ENCODE measurements around the gene SERPINB2. TPM values are rescaled to one million over a fixed set of nuclear protein-coding genes. Genes with fewer than 3 reads are reported as not detected.

Gene SERPINB2
- total RNA-seq, 1 experiment from 2014 or later: not detected

DNA sequence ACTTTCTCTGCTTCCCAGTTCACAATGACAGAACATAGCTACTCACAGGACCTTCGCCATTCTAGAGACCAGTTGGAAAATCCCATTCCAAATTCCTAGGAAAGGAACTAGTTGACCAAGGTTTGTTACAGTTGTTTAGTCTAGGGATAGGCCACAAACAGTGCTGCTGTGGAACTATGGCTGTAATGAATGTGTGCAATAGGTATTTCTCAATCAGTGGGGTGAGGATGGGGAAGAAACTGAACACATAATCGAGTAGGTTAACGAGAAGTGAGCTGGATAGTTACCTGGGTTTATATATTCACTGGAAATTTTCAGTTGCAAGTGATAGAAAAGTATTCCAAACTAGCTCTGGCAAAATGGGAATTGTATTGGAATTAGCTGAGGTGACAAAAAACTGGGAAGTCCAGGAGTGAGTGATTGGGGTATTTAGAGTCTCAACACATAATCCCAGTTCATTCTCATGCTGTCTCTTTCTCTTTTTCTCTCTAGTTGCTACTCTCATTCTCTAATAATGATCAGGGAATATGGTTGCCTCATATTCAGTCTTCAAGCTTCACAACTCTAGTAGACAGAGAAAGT is 43.4 kb downstream of the SERPINB2 start:
- TF ChIP-seq ZNF263 (CRISPR knock-in tag; IDR thresholded peaks at IDR 0.05; ENCODE audit: low read depth) (no peak), CREM (CRISPR knock-in tag; IDR thresholded peaks at IDR 0.05) (no peak), NFYB (CRISPR knock-in tag; conservative IDR thresholded peaks at IDR 0.05; ENCODE audit: low read depth) (no peak), MYBL2 (CRISPR knock-in tag; IDR thresholded peaks at IDR 0.05) (no peak), GABPB1 (CRISPR knock-in tag; IDR thresholded peaks at IDR 0.05) (no peak)
- TF ChIP-seq, protein P1, sequence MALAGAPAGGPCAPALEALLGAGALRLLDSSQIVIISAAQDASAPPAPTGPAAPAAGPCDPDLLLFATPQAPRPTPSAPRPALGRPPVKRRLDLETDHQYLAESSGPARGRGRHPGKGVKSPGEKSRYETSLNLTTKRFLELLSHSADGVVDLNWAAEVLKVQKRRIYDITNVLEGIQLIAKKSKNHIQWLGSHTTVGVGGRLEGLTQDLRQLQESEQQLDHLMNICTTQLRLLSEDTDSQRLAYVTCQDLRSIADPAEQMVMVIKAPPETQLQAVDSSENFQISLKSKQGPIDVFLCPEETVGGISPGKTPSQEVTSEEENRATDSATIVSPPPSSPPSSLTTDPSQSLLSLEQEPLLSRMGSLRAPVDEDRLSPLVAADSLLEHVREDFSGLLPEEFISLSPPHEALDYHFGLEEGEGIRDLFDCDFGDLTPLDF (CRISPR knock-in tag; IDR thresholded peaks at IDR 0.05): no peak
- TF ChIP-seq, protein P2, sequence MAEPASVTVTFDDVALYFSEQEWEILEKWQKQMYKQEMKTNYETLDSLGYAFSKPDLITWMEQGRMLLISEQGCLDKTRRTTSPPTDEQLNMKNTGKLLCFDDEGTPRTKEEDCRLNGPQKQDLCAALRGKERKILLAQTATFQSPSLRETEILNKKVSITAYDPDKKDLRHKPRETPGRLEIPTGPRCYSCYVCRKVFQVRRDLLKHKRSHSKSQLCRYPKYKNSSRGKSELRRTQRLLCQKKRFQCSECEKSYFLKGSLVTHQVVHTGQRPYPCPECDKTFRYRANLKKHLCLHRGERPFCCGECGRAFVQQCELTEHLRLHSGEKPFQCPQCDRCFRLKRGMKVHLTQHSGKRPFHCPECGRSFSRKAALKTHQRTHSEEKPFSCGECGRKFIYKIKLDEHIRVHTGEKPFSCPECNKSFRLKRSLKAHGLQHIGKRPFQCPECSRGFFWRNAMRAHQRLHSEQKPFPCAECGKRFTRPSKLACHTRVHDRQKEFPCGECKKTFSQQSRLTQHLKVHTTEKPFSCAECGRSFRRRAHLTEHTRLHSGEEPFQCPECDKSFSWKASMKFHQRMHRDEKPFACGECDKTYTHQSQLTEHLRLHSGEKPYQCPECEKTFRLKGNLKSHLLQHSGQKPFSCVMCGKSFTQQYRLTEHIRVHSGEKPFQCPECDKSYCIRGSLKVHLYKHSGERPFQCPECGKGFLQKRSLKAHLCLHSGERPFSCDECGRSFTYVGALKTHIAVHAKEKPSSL (CRISPR knock-in tag; conservative IDR thresholded peaks at IDR 0.05): no peak
- H3K4me3 Mint-ChIP-seq: no peak overlapping the region
- H3K9me3 Mint-ChIP-seq: no peaks in the 10 kb centered on the region
- H3K27me3 Mint-ChIP-seq (ENCODE audit: low read depth): peaks cover 9% of the 10 kb centered on the region
- ChIA-PET POLR2A (no interaction called here), CTCF (interaction anchor here (0.9 kb wide), 1 partner anchor 10 kb away, joined by 3 read pairs; no protein-coding TSS in a partner anchor)
- no peak overlapping the region for H3K27ac Mint-ChIP-seq
- no peaks in the 10 kb centered on the region for H3K36me3 Mint-ChIP-seq
- DNase-seq (ENCODE audit: low spot score) (no peak), ATAC-seq (no peak)
- 0 out of 2 replicates have a peak, but pooled peaks cover 5% of the 10 kb centered on the region for H3K4me1 Mint-ChIP-seq

DNA sequence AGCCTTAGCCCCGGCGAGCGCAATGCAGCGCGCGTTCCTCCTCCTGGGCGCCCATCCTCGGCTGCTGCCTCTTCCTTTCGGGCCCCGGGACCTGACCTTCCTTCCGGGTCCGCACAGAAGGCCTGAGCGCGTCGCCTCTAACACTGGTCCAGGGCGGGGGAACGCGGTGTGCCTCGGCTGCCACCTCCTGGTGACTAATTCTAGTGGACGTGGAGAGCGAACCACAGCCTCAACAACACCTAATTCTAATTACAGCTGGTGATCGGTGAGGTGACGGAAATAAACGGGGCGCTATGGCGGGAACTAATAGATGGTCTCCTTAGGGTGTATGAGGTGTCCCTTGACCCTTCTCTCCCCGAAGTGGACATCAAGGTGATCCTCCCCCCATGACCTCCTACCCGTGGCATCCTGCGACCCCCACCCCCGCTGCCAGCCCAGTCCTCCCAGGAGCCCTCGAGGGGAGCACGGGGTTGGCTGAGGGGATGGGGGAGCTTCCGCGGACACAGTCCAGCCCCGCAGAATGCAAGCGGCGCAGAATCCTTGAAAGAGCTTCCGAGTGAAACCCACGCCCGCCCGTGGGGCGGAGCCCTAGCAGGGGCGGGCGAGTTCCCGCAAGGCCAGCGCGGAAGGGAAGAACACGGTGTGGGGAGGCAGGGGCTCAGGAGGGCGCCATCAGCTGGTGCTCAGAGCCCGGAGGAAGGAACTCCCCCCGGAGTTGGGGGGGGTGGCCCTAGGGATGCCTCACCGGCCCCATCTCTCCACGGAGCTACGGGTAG is 48.8 kb downstream of the SERPINB2 start:
- ATAC-seq: peak; percentile 97
- Mint-ChIP-seq H3K36me3 (no peaks in the 10 kb centered on the region), H3K9me3 (no peaks in the 10 kb centered on the region), H3K27me3 (ENCODE audit: low read depth) (peaks cover 9% of the 10 kb centered on the region), H3K27ac (no peak overlapping the region), H3K4me3 (no peak overlapping the region), H3K4me1 (peaks cover 5% of the 10 kb centered on the region; the same call in 1 of the 2 replicates)
- ChIA-PET POLR2A (interaction anchor here (0.5 to 0.9 kb wide), 2 partner anchors 13 kb away, joined by 3 read pairs; partner anchors contain the start of gene HMSD), CTCF (interaction anchor here (0.7 to 1.7 kb wide), 24 partner anchors 13 to 425 kb away, joined by 3 to 11 read pairs (median 4); partner anchors contain the start of genes HMSD, SERPINB10, SERPINB12 and SERPINB8)
- DNase-seq (ENCODE audit: low spot score): peak; percentile 88
- TF ChIP-seq, protein P3, sequence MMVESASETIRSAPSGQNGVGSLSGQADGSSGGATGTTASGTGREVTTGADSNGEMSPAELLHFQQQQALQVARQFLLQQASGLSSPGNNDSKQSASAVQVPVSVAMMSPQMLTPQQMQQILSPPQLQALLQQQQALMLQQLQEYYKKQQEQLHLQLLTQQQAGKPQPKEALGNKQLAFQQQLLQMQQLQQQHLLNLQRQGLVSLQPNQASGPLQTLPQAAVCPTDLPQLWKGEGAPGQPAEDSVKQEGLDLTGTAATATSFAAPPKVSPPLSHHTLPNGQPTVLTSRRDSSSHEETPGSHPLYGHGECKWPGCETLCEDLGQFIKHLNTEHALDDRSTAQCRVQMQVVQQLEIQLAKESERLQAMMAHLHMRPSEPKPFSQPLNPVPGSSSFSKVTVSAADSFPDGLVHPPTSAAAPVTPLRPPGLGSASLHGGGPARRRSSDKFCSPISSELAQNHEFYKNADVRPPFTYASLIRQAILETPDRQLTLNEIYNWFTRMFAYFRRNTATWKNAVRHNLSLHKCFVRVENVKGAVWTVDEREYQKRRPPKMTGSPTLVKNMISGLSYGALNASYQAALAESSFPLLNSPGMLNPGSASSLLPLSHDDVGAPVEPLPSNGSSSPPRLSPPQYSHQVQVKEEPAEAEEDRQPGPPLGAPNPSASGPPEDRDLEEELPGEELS (CRISPR knock-in tag; IDR thresholded peaks at IDR 0.05): 0 out of 2 replicates have a peak, but pooled peaks have one; percentile 42
- TF ChIP-seq, protein P4, sequence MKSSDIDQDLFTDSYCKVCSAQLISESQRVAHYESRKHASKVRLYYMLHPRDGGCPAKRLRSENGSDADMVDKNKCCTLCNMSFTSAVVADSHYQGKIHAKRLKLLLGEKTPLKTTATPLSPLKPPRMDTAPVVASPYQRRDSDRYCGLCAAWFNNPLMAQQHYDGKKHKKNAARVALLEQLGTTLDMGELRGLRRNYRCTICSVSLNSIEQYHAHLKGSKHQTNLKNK (CRISPR knock-in tag; IDR thresholded peaks at IDR 0.05): no peak
- TF ChIP-seq TP53 (CRISPR knock-in tag; IDR thresholded peaks at IDR 0.05): no peak
- TF ChIP-seq, protein P5, sequence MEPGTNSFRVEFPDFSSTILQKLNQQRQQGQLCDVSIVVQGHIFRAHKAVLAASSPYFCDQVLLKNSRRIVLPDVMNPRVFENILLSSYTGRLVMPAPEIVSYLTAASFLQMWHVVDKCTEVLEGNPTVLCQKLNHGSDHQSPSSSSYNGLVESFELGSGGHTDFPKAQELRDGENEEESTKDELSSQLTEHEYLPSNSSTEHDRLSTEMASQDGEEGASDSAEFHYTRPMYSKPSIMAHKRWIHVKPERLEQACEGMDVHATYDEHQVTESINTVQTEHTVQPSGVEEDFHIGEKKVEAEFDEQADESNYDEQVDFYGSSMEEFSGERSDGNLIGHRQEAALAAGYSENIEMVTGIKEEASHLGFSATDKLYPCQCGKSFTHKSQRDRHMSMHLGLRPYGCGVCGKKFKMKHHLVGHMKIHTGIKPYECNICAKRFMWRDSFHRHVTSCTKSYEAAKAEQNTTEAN (CRISPR knock-in tag; IDR thresholded peaks at IDR 0.05): no peak
- TF ChIP-seq, protein P6, sequence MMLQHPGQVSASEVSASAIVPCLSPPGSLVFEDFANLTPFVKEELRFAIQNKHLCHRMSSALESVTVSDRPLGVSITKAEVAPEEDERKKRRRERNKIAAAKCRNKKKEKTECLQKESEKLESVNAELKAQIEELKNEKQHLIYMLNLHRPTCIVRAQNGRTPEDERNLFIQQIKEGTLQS (CRISPR knock-in tag; conservative IDR thresholded peaks at IDR 0.05): no peak
- TF ChIP-seq, protein P7, sequence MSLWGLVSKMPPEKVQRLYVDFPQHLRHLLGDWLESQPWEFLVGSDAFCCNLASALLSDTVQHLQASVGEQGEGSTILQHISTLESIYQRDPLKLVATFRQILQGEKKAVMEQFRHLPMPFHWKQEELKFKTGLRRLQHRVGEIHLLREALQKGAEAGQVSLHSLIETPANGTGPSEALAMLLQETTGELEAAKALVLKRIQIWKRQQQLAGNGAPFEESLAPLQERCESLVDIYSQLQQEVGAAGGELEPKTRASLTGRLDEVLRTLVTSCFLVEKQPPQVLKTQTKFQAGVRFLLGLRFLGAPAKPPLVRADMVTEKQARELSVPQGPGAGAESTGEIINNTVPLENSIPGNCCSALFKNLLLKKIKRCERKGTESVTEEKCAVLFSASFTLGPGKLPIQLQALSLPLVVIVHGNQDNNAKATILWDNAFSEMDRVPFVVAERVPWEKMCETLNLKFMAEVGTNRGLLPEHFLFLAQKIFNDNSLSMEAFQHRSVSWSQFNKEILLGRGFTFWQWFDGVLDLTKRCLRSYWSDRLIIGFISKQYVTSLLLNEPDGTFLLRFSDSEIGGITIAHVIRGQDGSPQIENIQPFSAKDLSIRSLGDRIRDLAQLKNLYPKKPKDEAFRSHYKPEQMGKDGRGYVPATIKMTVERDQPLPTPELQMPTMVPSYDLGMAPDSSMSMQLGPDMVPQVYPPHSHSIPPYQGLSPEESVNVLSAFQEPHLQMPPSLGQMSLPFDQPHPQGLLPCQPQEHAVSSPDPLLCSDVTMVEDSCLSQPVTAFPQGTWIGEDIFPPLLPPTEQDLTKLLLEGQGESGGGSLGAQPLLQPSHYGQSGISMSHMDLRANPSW (CRISPR knock-in tag; conservative IDR thresholded peaks at IDR 0.05; ENCODE audit: low read depth): no peak
- TF ChIP-seq, protein P8, sequence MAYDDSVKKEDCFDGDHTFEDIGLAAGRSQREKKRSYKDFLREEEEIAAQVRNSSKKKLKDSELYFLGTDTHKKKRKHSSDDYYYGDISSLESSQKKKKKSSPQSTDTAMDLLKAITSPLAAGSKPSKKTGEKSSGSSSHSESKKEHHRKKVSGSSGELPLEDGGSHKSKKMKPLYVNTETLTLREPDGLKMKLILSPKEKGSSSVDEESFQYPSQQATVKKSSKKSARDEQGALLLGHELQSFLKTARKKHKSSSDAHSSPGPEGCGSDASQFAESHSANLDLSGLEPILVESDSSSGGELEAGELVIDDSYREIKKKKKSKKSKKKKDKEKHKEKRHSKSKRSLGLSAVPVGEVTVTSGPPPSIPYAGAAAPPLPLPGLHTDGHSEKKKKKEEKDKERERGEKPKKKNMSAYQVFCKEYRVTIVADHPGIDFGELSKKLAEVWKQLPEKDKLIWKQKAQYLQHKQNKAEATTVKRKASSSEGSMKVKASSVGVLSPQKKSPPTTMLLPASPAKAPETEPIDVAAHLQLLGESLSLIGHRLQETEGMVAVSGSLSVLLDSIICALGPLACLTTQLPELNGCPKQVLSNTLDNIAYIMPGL (CRISPR knock-in tag; IDR thresholded peaks at IDR 0.05): peak; percentile 57
- TF ChIP-seq ETV6 (CRISPR knock-in tag; IDR thresholded peaks at IDR 0.05): peak; percentile 64; the same call in 1 of the 2 replicates
- TF ChIP-seq ZNF138 (CRISPR knock-in tag; conservative IDR thresholded peaks at IDR 0.05): 0 out of 2 replicates have a peak, but pooled peaks have one; percentile 58
- peak; percentile 67; the same call in 1 of the 2 replicates for TF ChIP-seq ZNF121 (CRISPR knock-in tag; IDR thresholded peaks at IDR 0.05)
- no peak for TF ChIP-seq ZNF232 (CRISPR knock-in tag; IDR thresholded peaks at IDR 0.05)
- peak; percentile 55; the same call in 1 of the 2 replicates for TF ChIP-seq ZBTB21 (CRISPR knock-in tag; IDR thresholded peaks at IDR 0.05; ENCODE audit: borderline replicate concordance)
- TF ChIP-seq FOXK1 (CRISPR knock-in tag; IDR thresholded peaks at IDR 0.05): peak; percentile 45; the same call in 1 of the 2 replicates

All from WTC11 (cell line).